ENCODE data around the gene SOX5. TPM values are rescaled to one million over a fixed set of nuclear protein-coding genes. Genes with fewer than 3 reads are reported as not detected.

Gene SOX5
- polyA plus RNA-seq, 2 donors: 0.24 to 0.33 TPM

- H3K27me3 ChIP-seq (ENCODE audit: control insufficient read depth in 1 of 2, insufficient read depth in 2 of 2, low read length in 2 of 2): no peaks in the 10 kb centered on the region
- no peaks in the 10 kb centered on the region for H3K36me3 ChIP-seq (ENCODE audit: control insufficient read depth in 2 of 2, insufficient read depth in 2 of 2, low read length in 1 of 2)
- H3K27ac ChIP-seq (ENCODE audit: low read depth in 2 of 2, low read length in 1 of 2): no peak overlapping the region
- H3K4me1 ChIP-seq (ENCODE audit: control insufficient read depth in 2 of 2, insufficient read depth in 2 of 2, low read length in 1 of 2): no peaks in the 10 kb centered on the region
- WGBS, 2 donors: 82 to 84% methylated on average over 4 of the region's 4 CpGs
- H3K9me3 ChIP-seq (ENCODE audit: control insufficient read depth in 2 of 2, insufficient read depth in 1 of 2, low read depth in 1 of 2, low read length in 1 of 2): no peaks in the 10 kb centered on the region
- no peak overlapping the region for H3K4me3 ChIP-seq (ENCODE audit: low read depth in 1 of 2, low read length in 2 of 2)
These were observed 402.7 kb downstream of the SOX5 start for GRCh38 chr12:23546756-23547155.

- Histone ChIP-seq H3K27me3 (ENCODE audit: control insufficient read depth in 1 of 2, insufficient read depth in 2 of 2, low read length in 2 of 2) (no peaks in the 10 kb centered on the region), H3K9me3 (ENCODE audit: control insufficient read depth in 2 of 2, insufficient read depth in 1 of 2, low read depth in 1 of 2, low read length in 1 of 2) (no peaks in the 10 kb centered on the region), H3K36me3 (ENCODE audit: control insufficient read depth in 2 of 2, insufficient read depth in 2 of 2, low read length in 1 of 2) (no peaks in the 10 kb centered on the region), H3K4me1 (ENCODE audit: control insufficient read depth in 2 of 2, insufficient read depth in 2 of 2, low read length in 1 of 2) (no peaks in the 10 kb centered on the region), H3K27ac (ENCODE audit: low read depth in 2 of 2, low read length in 1 of 2) (no peak overlapping the region), H3K4me3 (ENCODE audit: low read depth in 1 of 2, low read length in 2 of 2) (no peak overlapping the region)
- 88 to 90% methylated on average over 1 of the region's 1 CpG for WGBS, 2 donors
These were observed 405.7 kb downstream of the SOX5 start for GRCh38 chr12:23543767-23544166.

DNA sequence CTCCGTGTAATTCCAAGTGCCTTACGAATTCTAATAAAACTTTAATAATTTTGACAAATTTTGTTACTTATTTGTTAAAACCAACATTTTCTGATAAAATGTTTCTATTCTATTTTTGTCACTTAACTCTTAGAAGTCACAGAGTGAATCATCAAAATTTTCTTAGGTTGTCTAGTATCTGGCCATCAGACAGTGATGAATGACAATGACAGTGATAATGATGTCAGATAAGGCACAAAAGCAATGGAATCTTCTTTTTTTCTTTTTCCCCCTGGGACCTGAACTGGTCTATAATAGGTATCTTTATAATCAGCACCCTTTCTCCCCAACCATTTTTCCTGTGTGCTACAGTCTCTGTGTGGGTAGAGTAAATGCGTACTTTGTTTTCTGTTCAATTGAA is 407.3 kb downstream of the SOX5 start:
- Histone ChIP-seq H3K36me3 (ENCODE audit: control insufficient read depth in 2 of 2, insufficient read depth in 2 of 2, low read length in 1 of 2) (no peaks in the 10 kb centered on the region), H3K4me1 (ENCODE audit: control insufficient read depth in 2 of 2, insufficient read depth in 2 of 2, low read length in 1 of 2) (no peaks in the 10 kb centered on the region), H3K4me3 (ENCODE audit: low read depth in 1 of 2, low read length in 2 of 2) (no peak overlapping the region), H3K27me3 (ENCODE audit: control insufficient read depth in 1 of 2, insufficient read depth in 2 of 2, low read length in 2 of 2) (no peaks in the 10 kb centered on the region), H3K27ac (ENCODE audit: low read depth in 2 of 2, low read length in 1 of 2) (no peak overlapping the region), H3K9me3 (ENCODE audit: control insufficient read depth in 2 of 2, insufficient read depth in 1 of 2, low read depth in 1 of 2, low read length in 1 of 2) (no peaks in the 10 kb centered on the region)
- WGBS, 2 donors: 95 to 97% methylated on average over 3 of the region's 3 CpGs

GRCh38 chr12:23540572-23540971 is 408.9 kb downstream of the SOX5 start:
- Histone ChIP-seq H3K4me1 (ENCODE audit: control insufficient read depth in 2 of 2, insufficient read depth in 2 of 2, low read length in 1 of 2) (no peaks in the 10 kb centered on the region), H3K9me3 (ENCODE audit: control insufficient read depth in 2 of 2, insufficient read depth in 1 of 2, low read depth in 1 of 2, low read length in 1 of 2) (no peaks in the 10 kb centered on the region), H3K27ac (ENCODE audit: low read depth in 2 of 2, low read length in 1 of 2) (no peak overlapping the region), H3K27me3 (ENCODE audit: control insufficient read depth in 1 of 2, insufficient read depth in 2 of 2, low read length in 2 of 2) (no peaks in the 10 kb centered on the region), H3K4me3 (ENCODE audit: low read depth in 1 of 2, low read length in 2 of 2) (no peak overlapping the region), H3K36me3 (ENCODE audit: control insufficient read depth in 2 of 2, insufficient read depth in 2 of 2, low read length in 1 of 2) (no peaks in the 10 kb centered on the region)
- 71 to 81% methylated on average over 7 of the region's 7 CpGs for WGBS, 2 donors

- WGBS, 2 donors: 92 to 93% methylated on average over 7 of the region's 7 CpGs
- peaks cover 0 to 2% of the 10 kb centered on the region in 2 donors for H3K36me3 ChIP-seq (ENCODE audit: control insufficient read depth in 2 of 2, insufficient read depth in 2 of 2, low read length in 1 of 2)
- no peak overlapping the region for H3K4me3 ChIP-seq (ENCODE audit: low read depth in 1 of 2, low read length in 2 of 2)
These were observed 413.2 kb downstream of the SOX5 start for GRCh38 chr12:23536293-23536692.

GRCh38 chr12:23535441-23535840 is 414.0 kb downstream of the SOX5 start:
- WGBS, 2 donors: 88 to 93% methylated on average over 1 of the region's 1 CpG
- no peaks in the 10 kb centered on the region for H3K27me3 ChIP-seq (ENCODE audit: control insufficient read depth in 1 of 2, insufficient read depth in 2 of 2, low read length in 2 of 2)
- no peak overlapping the region for H3K4me3 ChIP-seq (ENCODE audit: low read depth in 1 of 2, low read length in 2 of 2)

More at GRCh38 chr12:23536293-23536692, 413.2 kb downstream of the SOX5 start:
- Histone ChIP-seq H3K27ac (ENCODE audit: low read depth in 2 of 2, low read length in 1 of 2) (no peak overlapping the region), H3K27me3 (ENCODE audit: control insufficient read depth in 1 of 2, insufficient read depth in 2 of 2, low read length in 2 of 2) (no peaks in the 10 kb centered on the region), H3K4me1 (ENCODE audit: control insufficient read depth in 2 of 2, insufficient read depth in 2 of 2, low read length in 1 of 2) (no peaks in the 10 kb centered on the region), H3K9me3 (ENCODE audit: control insufficient read depth in 2 of 2, insufficient read depth in 1 of 2, low read depth in 1 of 2, low read length in 1 of 2) (no peaks in the 10 kb centered on the region)

DNA sequence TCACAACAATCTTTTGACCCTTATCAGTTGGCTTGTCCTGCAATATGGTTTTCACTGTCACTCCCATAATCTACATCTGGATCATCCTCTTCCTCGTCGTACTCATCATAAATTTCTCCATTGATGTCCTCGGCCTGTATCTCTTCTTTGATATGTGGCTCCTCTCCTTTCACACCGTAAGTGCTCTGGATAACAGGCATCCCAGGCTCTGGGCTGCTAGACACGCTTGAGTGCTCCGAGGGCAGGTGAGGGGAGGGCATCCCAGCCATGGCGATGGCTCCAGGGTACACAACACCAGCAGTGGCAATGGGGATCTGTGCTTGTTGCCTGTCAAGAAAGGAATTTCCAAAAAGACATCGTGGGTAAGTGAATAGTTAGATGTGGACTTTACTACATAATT is 415.3 kb downstream of the SOX5 start:
- Histone ChIP-seq H3K9me3 (ENCODE audit: control insufficient read depth in 2 of 2, insufficient read depth in 1 of 2, low read depth in 1 of 2, low read length in 1 of 2) (no peaks in the 10 kb centered on the region), H3K36me3 (ENCODE audit: control insufficient read depth in 2 of 2, insufficient read depth in 2 of 2, low read length in 1 of 2) (peaks cover 0 to 2% of the 10 kb centered on the region in 2 donors), H3K4me1 (ENCODE audit: control insufficient read depth in 2 of 2, insufficient read depth in 2 of 2, low read length in 1 of 2) (no peaks in the 10 kb centered on the region), H3K4me3 (ENCODE audit: low read depth in 1 of 2, low read length in 2 of 2) (no peak overlapping the region), H3K27ac (ENCODE audit: low read depth in 2 of 2, low read length in 1 of 2) (no peak overlapping the region), H3K27me3 (ENCODE audit: control insufficient read depth in 1 of 2, insufficient read depth in 2 of 2, low read length in 2 of 2) (no peaks in the 10 kb centered on the region)
- 94 to 95% methylated on average over 8 of the region's 8 CpGs for WGBS, 2 donors

More at GRCh38 chr12:23535441-23535840, 414.0 kb downstream of the SOX5 start:
- Histone ChIP-seq H3K4me1 (ENCODE audit: control insufficient read depth in 2 of 2, insufficient read depth in 2 of 2, low read length in 1 of 2) (no peaks in the 10 kb centered on the region), H3K36me3 (ENCODE audit: control insufficient read depth in 2 of 2, insufficient read depth in 2 of 2, low read length in 1 of 2) (peaks cover 0 to 2% of the 10 kb centered on the region in 2 donors), H3K9me3 (ENCODE audit: control insufficient read depth in 2 of 2, insufficient read depth in 1 of 2, low read depth in 1 of 2, low read length in 1 of 2) (no peaks in the 10 kb centered on the region), H3K27ac (ENCODE audit: low read depth in 2 of 2, low read length in 1 of 2) (no peak overlapping the region)

DNA sequence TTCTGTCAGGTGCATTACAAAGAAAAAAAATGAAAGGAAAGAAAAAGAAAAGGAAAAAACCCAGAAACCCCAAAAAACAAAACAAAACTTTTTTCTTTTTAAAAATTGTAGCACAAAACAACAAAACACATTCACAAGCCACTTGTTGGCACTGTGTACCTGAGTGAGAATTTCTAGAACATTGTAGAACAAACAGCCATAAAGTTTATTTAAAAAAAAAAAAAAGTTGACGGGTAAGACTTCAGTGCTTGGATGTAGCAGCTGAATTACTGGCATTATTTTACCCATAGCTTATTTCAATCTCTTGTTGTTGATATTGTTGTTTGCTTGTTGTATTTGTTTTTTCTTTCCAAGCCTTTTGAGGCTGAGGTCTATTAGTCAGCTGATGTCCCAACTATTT is 415.8 kb downstream of the SOX5 start:
- no peaks in the 10 kb centered on the region for H3K4me1 ChIP-seq (ENCODE audit: control insufficient read depth in 2 of 2, insufficient read depth in 2 of 2, low read length in 1 of 2)
- WGBS, 2 donors: 86 to 93% methylated on average over 1 of the region's 1 CpG
- H3K9me3 ChIP-seq (ENCODE audit: control insufficient read depth in 2 of 2, insufficient read depth in 1 of 2, low read depth in 1 of 2, low read length in 1 of 2): no peaks in the 10 kb centered on the region
- no peak overlapping the region for H3K27ac ChIP-seq (ENCODE audit: low read depth in 2 of 2, low read length in 1 of 2)
- no peaks in the 10 kb centered on the region for H3K27me3 ChIP-seq (ENCODE audit: control insufficient read depth in 1 of 2, insufficient read depth in 2 of 2, low read length in 2 of 2)
- peaks cover 0 to 2% of the 10 kb centered on the region in 2 donors for H3K36me3 ChIP-seq (ENCODE audit: control insufficient read depth in 2 of 2, insufficient read depth in 2 of 2, low read length in 1 of 2)
- no peak overlapping the region for H3K4me3 ChIP-seq (ENCODE audit: low read depth in 1 of 2, low read length in 2 of 2)

DNA sequence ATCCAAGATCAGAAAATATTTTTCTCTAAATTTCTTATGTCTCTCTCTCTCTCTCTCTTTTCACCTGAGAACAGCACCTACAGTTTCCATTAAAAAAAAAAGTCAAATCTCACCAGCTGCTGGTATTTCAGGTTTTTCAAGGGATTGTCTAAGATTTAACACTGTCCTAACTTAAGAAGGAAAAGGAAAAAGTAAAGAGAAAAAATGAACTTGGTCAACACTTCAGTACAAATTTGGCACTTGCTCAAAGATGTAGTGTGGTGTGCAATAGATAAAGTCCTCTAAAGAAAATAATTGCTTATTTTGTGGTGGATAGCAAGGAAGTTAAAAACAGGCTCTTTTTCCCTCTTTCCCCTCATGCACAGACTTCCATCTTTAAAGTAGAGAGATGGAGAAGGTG is 416.2 kb downstream of the SOX5 start:
- H3K4me1 ChIP-seq (ENCODE audit: control insufficient read depth in 2 of 2, insufficient read depth in 2 of 2, low read length in 1 of 2): no peaks in the 10 kb centered on the region
- no peak overlapping the region for H3K27ac ChIP-seq (ENCODE audit: low read depth in 2 of 2, low read length in 1 of 2)
- peaks cover 0 to 2% of the 10 kb centered on the region in 2 donors for H3K36me3 ChIP-seq (ENCODE audit: control insufficient read depth in 2 of 2, insufficient read depth in 2 of 2, low read length in 1 of 2)
- no peak overlapping the region for H3K4me3 ChIP-seq (ENCODE audit: low read depth in 1 of 2, low read length in 2 of 2)
- H3K27me3 ChIP-seq (ENCODE audit: control insufficient read depth in 1 of 2, insufficient read depth in 2 of 2, low read length in 2 of 2): no peaks in the 10 kb centered on the region
- H3K9me3 ChIP-seq (ENCODE audit: control insufficient read depth in 2 of 2, insufficient read depth in 1 of 2, low read depth in 1 of 2, low read length in 1 of 2): no peaks in the 10 kb centered on the region

DNA sequence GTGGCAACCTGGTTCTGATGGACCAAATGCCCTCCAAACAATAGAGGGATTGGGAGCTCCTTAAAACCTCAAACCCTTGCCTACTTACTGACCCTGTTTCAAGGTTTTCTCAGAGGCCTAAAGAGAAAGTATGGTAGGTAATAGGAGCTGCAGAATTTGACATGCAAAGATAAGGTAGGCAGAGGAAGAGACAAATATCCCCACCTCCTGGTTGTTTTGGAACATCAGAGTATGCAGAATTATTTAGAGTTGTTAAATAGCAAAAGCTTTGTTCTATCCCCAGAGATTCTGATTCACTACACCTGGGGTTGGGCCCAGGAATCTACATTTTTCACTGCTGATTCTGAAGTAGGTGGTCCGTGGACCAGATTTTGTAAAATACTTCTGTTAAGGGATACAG is 421.2 kb downstream of the SOX5 start:
- Histone ChIP-seq H3K9me3 (ENCODE audit: control insufficient read depth in 2 of 2, insufficient read depth in 1 of 2, low read depth in 1 of 2, low read length in 1 of 2) (no peaks in the 10 kb centered on the region), H3K27me3 (ENCODE audit: control insufficient read depth in 1 of 2, insufficient read depth in 2 of 2, low read length in 2 of 2) (no peaks in the 10 kb centered on the region), H3K36me3 (ENCODE audit: control insufficient read depth in 2 of 2, insufficient read depth in 2 of 2, low read length in 1 of 2) (no peaks in the 10 kb centered on the region), H3K27ac (ENCODE audit: low read depth in 2 of 2, low read length in 1 of 2) (no peak overlapping the region), H3K4me3 (ENCODE audit: low read depth in 1 of 2, low read length in 2 of 2) (no peak overlapping the region), H3K4me1 (ENCODE audit: control insufficient read depth in 2 of 2, insufficient read depth in 2 of 2, low read length in 1 of 2) (no peaks in the 10 kb centered on the region)
- 94 to 96% methylated on average over 1 of the region's 1 CpG for WGBS, 2 donors

All from esophagus (tissue), 2 donors.